Left lung (tissue), 14 donors: ENCODE results near the gene TBXAS1. TPM values are rescaled to one million over a fixed set of nuclear protein-coding genes. Genes with fewer than 3 reads are reported as not detected.

Experiments used
- ATAC-seq: fragments of 200-7000 bp; cut with Tn5 transposase; one replicate; pipeline ENCODE4 v1.9.1; 2020; ENCODE audit warnings: moderate library complexity
- DNase-seq, 4 donors: peaks; one replicate each; pipeline ENCODE4 v3.0.0-alpha.2; 2013 to 2020
- H3K27ac ChIP-seq, 2 donors: fragments of 200-600 bp; sonication (generic) in 1 of 2; one replicate each; pipeline versions ENCODE4 v1.5.0 to v1.8.0; 2020 to 2021
- H3K27me3 ChIP-seq, 2 donors: fragments of 200-600 bp; sonication (generic) in 1 of 2; one replicate each; pipeline versions ENCODE4 v1.5.0 to v1.8.0; 2020 to 2021
- H3K36me3 ChIP-seq, 2 donors: fragments of 200-600 bp; sonication (generic) in 1 of 2; one replicate each; pipeline versions ENCODE4 v1.5.0 to v1.8.0; 2020 to 2021
- H3K4me1 ChIP-seq, 2 donors: fragments of 200-600 bp; one replicate each; pipeline ENCODE4 v1.8.0; 2021
- H3K4me3 ChIP-seq, 2 donors: fragments of 200-600 bp; sonication (generic) in 1 of 2; one replicate each; pipeline versions ENCODE4 v1.5.0 to v1.8.0; 2020 to 2021; ENCODE audit warnings: mild to moderate bottlenecking in 1 of 2
- H3K9me3 ChIP-seq, 2 donors: fragments of 200-600 bp; sonication (generic) in 1 of 2; one replicate each; pipeline versions ENCODE4 v1.5.0 to v1.8.0; 2020 to 2021
- CTCF ChIP-seq, 2 donors: fragments of 200-600 bp; sonication (generic) in 1 of 2; IDR thresholded peaks; one replicate each; pipeline versions ENCODE4 v1.5.0 to v1.8.0; 2021; ENCODE audit warnings: antibody characterized with exemption in 2 of 2
- intact Hi-C, 2 donors: fragments of 100-400 bp; cut with DNase I; formaldehyde crosslinking; loops; one replicate each; pipeline versions ENCODE4 v1.11.2 to v1.14.2; 2022
- long read RNA-seq, 12 donors: library from polyadenylated mRNA in 2 of 12; unstranded in 2 of 12; transcript quantifications; one replicate each; pipeline ENCODE4 v2.0.0 and lab custom pipeline, GENCODE V29; 2019 to 2026
- polyA plus RNA-seq, 6 donors: library from polyadenylated mRNA; unstranded; fragments of 120-200 nt; gene quantifications; one replicate each; pipeline ENCODE4 v1.2.1, GENCODE V29; 2013; ENCODE audit not compliant: insufficient read length in 6 of 6
- total RNA-seq, 2 donors: library from RNA; stranded (reverse); fragmentation: NEBNext Ultra II Directional; extraction: Animal tissue kit (Norgen Biotek cat#: 25700); gene quantifications; one replicate each; pipeline ENCODE4 v1.2.1, GENCODE V29; 2021
- donor health status: DM: no; HTN: yes; CAD: no.
- donor health status: DM: no; HTN: no; CAD: no.

Gene TBXAS1
- total RNA-seq (100 to 1,000 TPM in 1 of 2 donors, 10 to 100 TPM in 1; 38.4 to 103 TPM), polyA plus RNA-seq (10 to 100 TPM in 1 of 6 donors, 1 to 10 TPM in 5; 8.2 to 10.1 (median 9.2) TPM)
- long read RNA-seq, donor 1, partial matches to known transcripts, result 0 of 1 reads
- long read RNA-seq, donor 1, other reads (novel, unspliced or antisense), result 0 of 1 reads
- long read RNA-seq, donor 2, partial matches to known transcripts, result 0 of 1 reads
- long read RNA-seq, donor 2, other reads (novel, unspliced or antisense), result 0 of 1 reads
- long read RNA-seq, donor 3, partial matches to known transcripts, result 0 of 1 reads
- long read RNA-seq, donor 3, other reads (novel, unspliced or antisense), result 0 of 1 reads
- long read RNA-seq, donor 4, transcript TBXAS1-208 (13 exons, 1,963 nt), result major isoform, 28 of 36 reads
- long read RNA-seq, donor 4, partial matches to known transcripts, result 3 of 36 reads
- long read RNA-seq, donor 4, other reads (novel, unspliced or antisense), result 3 of 36 reads
- long read RNA-seq, donor 5, partial matches to known transcripts, result 0 of 2 reads
- long read RNA-seq, donor 5, other reads (novel, unspliced or antisense), result 0 of 2 reads
- long read RNA-seq, donor 6, partial matches to known transcripts, result 0 of 2 reads
- long read RNA-seq, donor 6, other reads (novel, unspliced or antisense), result 0 of 2 reads
- long read RNA-seq, donor 7, result 0 reads
- long read RNA-seq, donor 8, partial matches to known transcripts, result 17 of 18 reads
- long read RNA-seq, donor 8, other reads (novel, unspliced or antisense), result 0 of 18 reads
- long read RNA-seq, donor 9, result 0 reads
- long read RNA-seq, donor 10, transcript TBXAS1-208 (13 exons, 1,963 nt), result major isoform, 61 of 81 reads
- long read RNA-seq, donor 10, partial matches to known transcripts, result 7 of 81 reads
- long read RNA-seq, donor 10, other reads (novel, unspliced or antisense), result 10 of 81 reads
- long read RNA-seq, donor 11, result 0 reads
- long read RNA-seq, donor 12, partial matches to known transcripts, result 0 of 3 reads
- long read RNA-seq, donor 12, other reads (novel, unspliced or antisense), result 0 of 3 reads

DNA sequence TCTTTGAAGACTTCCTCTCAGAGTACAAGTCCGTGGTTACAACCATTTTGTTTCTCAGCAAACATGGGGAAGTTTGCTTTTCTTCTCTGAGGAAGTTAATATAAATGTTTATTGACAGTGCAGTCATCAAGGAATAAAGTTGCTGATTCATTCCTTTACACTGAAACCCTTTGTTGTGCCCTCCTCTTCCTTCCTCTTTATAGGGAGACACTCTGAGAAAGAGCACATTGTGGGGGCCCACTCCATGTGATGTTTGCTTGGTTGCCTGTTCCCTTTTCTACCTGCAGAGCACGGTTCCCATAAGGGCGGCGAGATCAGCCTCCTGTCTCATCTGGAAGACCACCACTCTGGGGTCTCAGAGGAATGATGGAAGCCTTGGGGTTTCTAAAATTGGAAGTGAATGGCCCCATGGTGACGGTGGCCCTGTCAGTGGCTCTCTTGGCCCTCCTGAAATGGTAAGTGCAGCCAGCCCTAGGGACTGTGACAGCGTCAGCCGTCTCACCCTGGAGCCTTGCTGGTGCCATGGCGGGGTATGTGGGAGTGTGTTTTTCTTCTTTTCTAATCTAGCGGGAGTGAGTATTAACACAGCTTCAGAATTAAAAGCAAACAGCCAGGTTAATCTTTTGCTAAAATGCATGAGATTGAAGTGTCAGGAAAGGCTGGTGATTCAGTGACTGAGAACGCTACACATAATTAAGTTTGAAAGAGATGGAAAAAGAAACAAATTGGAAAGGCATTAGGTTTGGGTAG lies at the start of gene TBXAS1:
TSS of gene TBXAS1 (plus strand) at position 240 of the 750 bp plus-strand sequence. CDS start at position 367, 127 bp downstream.
- no peaks in the 10 kb centered on the region for H3K9me3 ChIP-seq
- H3K27me3 ChIP-seq, result no peaks in the 10 kb centered on the region
- ATAC-seq (peak; percentile 88), DNase-seq (peak in 2 of 4 donors; percentile 38 to 66)
- peak within 1 kb of the TSS; percentile 67 to 87 for H3K27ac ChIP-seq
- TF ChIP-seq CTCF (IDR thresholded peaks at IDR 0.05), result no peak
- peak within 1 kb of the TSS; percentile 6 to 57 for H3K4me3 ChIP-seq
- no peaks in the 10 kb centered on the region for H3K36me3 ChIP-seq
- intact Hi-C loops, result no loop called here
- peaks cover 15 to 37% of the 10 kb centered on the region in 2 donors for H3K4me1 ChIP-seq

- H3K27me3 ChIP-seq, result peaks cover 0 to 7% of the 10 kb centered on the region in 2 donors
- ATAC-seq, result no peak
- intact Hi-C loops, result no loop called here
Measured at GRCh38 chr7:139782932-139783331, 46.1 kb upstream of the TBXAS1 start.

GRCh38 chr7:139783647-139784385 lies 45.2 kb upstream of the TBXAS1 start:
- Histone ChIP-seq H3K27me3 (peaks cover 0 to 2% of the 10 kb centered on the region in 2 donors), H3K27ac (no peak overlapping the region), H3K4me3 (no peak overlapping the region), H3K9me3 (no peaks in the 10 kb centered on the region), H3K36me3 (no peaks in the 10 kb centered on the region), H3K4me1 (peaks cover under 1 to 7% of the 10 kb centered on the region in 2 donors)
- TF ChIP-seq CTCF (IDR thresholded peaks at IDR 0.05), result no peak
- ATAC-seq, result peak; percentile 37
- intact Hi-C loops, result no loop called here
- no peak for DNase-seq

More at GRCh38 chr7:139782932-139783331, 46.1 kb upstream of the TBXAS1 start:
- no peak for TF ChIP-seq CTCF (IDR thresholded peaks at IDR 0.05)
- no peaks in the 10 kb centered on the region for H3K9me3 ChIP-seq
- H3K27ac ChIP-seq, result no peak overlapping the region
- H3K4me1 ChIP-seq, result peaks cover 4 to 13% of the 10 kb centered on the region in 2 donors
- no peak overlapping the region for H3K4me3 ChIP-seq
- no peak for DNase-seq
- H3K36me3 ChIP-seq, result no peaks in the 10 kb centered on the region

DNA sequence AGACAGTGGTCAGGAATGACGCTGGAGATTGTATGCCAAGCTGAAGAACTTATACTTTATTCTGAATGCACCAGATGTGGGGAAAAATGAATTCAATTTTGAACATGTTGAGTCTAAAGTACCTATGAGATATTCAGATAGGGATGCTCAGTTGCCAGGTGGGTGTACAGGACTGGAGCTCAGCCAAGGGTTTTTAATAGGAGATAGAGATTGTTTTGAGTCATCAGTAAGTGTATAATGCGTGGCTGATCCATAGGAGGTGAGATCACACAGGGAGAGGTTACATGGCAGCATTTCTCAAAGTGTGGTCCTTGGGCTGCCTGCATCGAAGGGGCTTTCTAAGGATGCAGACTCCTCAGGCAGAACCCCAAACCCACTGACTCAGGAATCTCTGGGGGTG lies 44.4 kb upstream of the TBXAS1 start:
- Histone ChIP-seq H3K9me3 (no peaks in the 10 kb centered on the region), H3K27ac (no peak overlapping the region), H3K4me1 (no peaks in the 10 kb centered on the region), H3K27me3 (no peaks in the 10 kb centered on the region), H3K4me3 (no peak overlapping the region), H3K36me3 (no peaks in the 10 kb centered on the region)
- ATAC-seq (no peak), DNase-seq (no peak)
- intact Hi-C loops, result no loop called here
- TF ChIP-seq CTCF (IDR thresholded peaks at IDR 0.05), result no peak
